NOMO-1 (cell line): ENCODE data around the gene TM4SF20.
A peak's percentile ranks its signal among the peaks of the same experiment; 100 is the strongest.

ENCODE experiments used
- DNase-seq, 2 experiments: peaks; one replicate each; lab custom pipeline; 2025; ENCODE audit not compliant: unreplicated experiment in 2 of 2; lab: John Stamatoyannopoulos, UW

The TM4SF20 gene, protein sequence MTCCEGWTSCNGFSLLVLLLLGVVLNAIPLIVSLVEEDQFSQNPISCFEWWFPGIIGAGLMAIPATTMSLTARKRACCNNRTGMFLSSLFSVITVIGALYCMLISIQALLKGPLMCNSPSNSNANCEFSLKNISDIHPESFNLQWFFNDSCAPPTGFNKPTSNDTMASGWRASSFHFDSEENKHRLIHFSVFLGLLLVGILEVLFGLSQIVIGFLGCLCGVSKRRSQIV

DNA sequence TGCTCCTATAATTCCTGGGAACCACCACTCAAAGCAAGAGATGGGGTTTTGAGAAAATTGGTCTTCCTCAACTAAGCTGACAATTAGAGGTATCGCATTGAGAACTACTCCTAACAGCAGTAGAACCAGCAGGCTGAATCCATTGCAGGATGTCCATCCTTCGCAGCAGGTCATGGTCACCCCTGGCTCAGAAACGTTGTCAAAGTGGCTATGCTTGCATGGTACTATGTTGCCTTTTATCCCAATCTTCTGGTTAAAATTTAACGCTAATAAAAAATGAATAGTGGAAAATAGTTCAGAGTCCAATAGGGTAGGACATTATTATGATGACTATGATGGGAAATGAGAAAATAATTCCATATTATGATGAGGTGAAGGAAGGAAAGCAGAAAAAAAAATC is at the start of gene TM4SF20:
Gene TM4SF20, minus strand, starts transcription at position 212 of the 400 bp plus-strand sequence. Its CDS starts 38 bp downstream, at position 174.
- DNase-seq: no peak

DNA sequence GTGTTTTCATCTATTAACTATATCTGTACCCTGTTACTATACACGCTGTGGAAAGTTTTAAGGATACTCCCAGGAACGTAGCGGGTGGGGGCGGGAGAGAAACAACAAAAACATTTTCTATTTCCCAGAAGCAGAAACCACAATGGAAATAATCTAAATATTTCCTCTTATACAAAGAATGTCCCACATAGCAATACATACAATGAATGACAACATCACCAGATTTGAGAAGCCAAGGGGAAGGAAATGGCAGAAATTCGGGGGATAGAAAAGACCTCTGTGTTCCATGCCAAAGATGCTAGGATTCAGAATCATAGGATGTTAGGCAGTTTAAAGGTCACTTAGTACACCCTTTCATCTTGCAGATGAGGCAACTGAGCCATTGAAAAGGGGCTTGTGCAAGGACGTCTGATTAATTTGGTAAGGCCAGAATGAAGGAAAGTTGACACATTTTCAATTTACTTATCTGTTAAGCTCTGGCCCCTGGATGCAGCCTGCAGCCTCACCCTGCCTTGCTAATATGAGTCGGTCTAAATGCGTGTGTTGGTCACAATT is 49.7 kb upstream of the TM4SF20 start:
- no peak for DNase-seq

DNA sequence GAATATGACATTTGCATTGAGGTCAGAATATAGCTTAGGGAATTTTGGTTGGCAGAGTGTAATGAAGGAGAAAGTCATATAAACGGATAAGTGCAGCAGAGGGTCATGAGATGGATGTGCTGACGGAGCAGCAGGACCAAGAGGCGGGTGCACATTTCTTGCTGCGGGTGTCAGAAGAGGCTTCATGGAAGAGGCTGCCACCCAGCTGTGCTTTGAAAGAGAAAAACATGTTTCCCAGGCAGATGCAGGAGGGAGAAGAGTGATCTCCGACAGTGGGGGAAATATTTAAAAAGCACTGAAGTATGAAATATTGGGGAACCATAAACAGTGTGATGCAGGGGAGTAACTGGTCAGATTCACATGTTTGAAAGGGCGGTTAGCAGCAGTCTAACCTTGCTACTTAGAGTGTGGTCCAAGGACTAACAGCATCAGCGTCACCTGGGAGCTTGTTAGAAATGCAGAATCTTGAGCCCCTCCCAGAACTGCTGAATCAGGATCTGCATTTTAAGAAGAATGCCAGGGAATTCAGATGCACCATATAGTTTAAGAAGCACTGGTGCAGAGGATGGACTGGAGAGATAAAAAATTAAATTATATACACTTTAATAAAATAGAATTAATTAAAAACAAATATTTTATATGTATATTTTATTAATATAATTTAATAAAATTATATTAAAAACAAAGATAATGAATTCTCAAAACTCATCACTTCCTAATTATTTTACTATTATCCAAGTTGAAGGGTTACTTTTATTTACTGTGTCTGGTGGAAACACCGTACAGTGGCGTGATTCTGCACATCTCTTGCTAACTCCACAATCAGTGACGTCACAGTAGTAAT is 44.8 kb upstream of the TM4SF20 start:
- DNase-seq: no peak

DNA sequence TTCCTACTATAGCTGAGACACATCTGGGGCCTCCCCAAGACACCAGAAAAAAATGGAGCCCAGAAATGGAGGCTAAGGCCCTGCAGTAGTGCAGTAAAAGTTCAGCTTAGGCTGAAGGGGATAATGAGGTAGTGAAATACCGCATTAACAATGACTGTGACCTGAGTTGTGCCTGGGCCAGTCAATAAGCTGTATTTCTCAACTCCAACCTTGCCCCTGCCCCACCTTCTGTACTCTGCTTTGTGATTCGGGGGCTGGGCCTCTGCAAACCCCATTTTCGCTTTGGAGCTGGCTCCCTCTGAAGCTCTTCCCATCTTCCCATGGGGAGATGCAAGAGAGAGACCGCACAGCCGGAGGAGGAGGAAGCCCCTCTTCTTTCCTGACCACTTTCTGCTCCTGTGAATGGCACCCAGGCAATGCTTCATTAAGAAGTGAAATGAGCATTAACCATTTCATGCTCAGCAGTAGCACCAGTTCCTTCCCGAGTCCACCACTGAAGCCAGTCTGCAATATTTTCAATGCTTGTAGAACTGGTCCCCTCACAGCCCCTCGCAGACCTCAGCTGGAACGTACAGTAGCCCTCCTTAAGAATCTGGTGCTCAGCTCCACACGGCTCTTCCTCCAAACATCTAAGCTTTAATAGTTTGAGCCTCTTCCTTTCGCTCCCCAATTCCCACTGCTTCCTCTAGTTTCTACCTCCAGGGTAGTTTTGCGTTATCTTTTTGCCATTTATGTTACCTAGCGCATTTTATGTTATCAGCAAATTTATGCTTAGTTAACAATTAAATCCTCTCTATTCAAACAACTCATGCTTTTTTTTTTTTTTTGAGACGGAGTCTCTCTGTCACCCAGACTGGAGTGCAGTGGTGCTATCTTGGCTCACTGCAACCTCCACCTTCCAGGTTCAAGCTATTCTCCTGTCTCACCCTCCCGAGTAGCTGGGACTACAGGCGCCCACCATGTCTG is 41.3 kb upstream of the TM4SF20 start:
- no peak for DNase-seq

DNA sequence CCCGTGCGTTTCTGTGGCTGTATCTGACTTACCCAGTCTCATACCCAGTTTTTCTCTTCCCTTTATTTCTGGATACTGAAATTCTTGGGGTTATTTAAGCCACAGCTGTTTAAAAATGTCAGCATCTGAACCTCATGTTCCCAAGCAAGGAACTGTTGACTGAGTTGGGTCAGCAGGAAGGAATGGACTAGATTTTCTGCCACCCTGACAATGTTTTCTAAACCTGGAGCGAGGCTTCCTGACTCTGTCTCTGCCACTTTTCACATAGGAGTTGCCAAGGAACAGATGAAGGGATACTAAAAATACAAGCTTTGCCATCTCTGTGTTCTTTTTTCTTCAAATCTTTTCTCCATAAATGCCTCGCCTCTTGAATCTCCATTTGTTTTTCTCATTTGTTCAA is 37.6 kb upstream of the TM4SF20 start:
- no peak for DNase-seq

DNA sequence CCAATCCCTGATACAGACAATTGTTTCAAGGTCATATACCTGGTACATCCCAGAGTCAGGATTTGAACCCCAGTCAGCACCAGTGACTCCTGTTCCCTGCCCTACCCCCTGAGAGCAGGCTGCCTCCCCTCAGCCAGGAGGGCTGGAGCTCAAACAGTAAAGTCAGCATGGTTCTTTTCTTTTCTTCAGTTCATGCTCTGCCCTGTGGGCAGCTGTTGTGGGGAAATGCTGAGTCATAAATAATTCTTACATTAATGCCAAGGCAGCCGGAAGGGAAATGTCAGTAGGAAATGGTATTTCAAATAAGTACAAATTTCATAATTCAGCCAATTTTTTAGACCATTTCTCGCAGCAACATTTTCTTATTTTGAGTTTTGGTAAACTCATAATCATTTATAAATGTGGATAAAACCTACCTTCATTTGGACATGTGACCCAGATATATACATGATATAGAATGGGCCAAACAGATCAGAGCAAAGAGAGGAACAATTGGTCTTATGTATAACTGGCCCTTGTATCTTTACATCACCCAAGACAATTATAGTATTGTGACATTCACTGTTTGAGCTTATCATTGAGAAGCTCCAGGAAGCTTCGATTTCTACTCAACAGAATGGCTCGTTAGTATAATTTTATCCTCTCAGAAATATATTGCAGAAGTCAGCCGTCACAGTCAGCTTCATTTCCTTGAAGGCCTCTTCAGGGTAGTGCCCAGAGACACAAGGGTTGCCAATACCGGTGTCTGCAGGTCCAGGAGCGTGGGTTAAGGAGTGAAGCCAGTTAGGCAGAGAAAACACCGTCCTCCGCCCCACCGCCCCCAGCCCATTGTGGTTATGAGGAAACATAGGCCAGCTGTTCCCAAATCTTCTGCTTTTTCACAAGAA is 36.7 kb upstream of the TM4SF20 start:
- peak; percentile 74 to 94 for DNase-seq

DNA sequence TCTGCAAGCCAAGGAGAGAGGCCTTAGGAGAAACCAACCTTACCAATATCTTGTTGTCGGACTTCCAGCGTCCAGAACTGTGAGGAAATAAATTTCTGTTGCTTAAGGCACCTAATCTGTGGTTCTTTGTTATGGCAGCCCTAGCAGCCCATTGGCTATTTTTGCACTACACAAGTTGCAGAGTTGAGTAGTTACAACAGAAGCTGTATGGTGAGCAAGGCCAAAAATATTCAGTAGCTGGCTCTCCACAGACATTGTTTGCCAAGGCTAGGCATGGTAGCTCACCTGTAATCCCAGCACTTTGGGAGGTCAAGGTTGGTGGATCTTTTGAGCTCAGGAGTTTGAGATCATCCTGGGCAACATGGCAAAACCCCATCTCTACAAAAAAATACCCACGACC is 35.7 kb upstream of the TM4SF20 start:
- peak; percentile 27 to 65 for DNase-seq

DNA sequence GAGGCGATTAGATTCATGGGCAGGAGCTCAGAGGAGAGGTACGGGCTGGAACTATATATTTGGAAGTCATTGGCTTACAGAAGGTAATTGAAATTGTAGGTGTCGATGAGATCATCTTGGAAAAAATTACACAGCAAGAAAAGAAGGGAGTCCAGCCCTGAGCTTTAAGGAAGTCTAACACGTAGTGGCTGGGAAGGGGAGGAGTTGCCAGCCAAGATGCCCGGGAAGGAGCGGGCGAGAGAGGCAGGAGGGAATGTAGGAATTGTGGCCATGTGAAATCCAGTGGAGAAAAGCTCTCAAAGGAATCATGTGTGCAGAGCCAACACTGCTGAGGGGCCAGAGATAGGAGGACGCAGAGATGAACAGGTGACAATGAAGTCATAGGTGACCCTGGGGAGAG is 34.3 kb upstream of the TM4SF20 start:
- no peak for DNase-seq

DNA sequence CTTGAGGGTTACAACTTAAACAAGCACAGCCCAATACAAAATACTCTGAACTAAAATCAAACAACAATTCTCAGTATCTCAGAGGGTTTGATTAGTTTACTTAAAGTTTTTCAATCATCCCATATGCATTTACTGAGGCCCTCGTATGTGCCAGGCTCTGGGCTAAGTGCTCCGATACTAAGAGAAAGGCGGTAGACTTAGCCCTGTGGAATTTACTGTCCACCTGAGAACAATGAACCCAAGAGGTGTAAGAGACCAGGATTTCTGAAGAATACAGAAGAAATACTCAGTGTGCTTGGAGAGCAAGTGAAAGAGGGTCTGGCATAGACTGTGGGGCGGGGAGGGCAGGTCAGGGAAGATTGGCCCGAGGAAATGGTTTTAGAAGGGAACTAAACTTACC is 33.8 kb upstream of the TM4SF20 start:
- DNase-seq: no peak

DNA sequence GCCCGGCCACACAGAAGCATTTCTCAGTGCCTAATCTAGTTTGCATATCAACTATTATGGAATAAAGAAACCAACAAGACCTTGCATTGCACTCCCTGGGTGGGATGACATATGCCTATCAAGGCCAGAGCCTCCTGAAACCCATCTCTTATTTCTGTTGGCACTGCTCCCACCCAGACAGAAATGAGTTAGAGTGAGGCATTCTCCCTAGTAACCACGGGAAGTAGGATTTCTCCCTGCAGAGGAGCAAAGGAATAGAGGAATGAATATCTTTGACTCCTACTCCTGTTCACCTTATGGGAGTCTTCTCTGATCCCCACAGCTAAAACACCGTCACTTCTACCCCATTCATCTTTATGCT is 32.9 kb upstream of the TM4SF20 start:
- no peak for DNase-seq

DNA sequence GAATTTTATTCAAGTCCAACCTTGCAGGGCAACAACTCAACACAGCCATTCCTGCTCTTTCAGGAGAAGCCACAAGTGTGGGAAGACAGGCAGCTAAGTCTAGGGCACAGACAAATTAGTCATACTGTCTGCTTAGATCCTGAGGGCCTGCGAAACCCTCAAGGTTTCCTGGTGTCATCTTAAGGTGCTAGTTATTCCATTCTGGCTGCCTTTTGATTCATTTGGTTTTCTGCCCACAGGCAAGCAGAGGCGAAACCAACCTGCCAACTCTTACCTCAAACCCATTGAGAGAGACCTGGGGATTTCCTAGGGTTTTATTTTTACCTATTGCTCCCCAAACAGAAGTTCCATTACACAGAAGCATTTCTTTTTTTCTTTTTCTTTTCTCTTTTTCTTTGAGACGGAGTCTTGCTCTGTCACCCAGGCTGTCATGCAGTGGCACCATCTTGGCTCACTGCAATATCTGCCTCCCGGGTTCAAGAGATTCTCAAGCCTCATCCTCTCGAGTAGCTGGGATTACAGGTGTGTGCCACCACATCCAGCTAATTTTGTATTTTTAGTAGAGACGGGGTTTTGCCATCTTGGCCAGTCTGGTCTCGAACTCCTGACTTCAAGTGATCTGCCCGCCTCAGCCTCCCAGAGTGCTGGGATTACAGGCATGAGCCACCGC is 32.3 kb upstream of the TM4SF20 start:
- no peak for DNase-seq

DNA sequence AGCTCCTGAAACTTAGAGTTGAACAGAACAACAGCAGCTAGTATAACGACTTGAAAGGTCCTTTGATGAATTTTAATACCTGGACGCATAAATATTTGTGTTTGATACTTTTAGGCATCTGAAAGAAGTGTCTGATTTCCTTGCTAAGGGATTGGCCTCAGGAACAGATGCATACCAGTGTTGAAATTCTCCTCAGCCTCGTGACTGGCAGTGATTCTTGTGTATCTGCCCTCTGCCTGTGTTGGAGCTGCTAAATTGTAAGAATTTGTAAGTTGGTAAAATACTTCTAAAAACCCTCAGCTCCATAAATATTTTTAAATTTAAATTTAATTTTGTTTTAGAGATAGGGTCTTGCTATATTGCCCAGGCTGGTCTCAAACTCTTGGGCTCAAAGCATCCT is 31.1 kb upstream of the TM4SF20 start:
- DNase-seq: no peak

DNA sequence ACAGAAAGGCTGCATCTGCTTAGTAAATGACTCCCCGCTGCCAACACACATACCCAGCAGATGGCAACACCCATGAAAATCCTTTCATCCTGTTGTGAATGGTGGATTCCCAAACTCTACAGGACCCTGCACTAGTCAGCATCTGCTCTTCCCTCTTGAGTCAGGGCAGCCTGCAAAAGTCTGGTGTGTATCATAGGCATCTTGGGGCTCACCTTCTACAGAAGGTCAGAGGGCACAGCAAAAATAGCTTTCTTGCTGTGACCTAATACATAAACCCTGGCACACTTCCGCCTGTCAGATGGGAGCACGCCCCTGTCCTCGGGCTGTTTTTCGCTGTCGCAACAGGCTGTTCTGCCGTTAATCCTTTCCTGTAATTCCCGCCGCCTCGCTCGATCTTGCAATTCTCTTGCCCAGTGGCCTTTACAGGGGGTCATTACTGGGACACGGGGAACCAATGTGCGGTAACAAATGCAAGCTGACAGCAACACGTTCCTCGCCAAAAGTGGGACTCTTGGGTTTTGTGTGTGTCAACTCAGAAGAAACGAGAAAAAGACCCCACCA is 28.6 kb upstream of the TM4SF20 start:
- peak; percentile 87 to 89 for DNase-seq

DNA sequence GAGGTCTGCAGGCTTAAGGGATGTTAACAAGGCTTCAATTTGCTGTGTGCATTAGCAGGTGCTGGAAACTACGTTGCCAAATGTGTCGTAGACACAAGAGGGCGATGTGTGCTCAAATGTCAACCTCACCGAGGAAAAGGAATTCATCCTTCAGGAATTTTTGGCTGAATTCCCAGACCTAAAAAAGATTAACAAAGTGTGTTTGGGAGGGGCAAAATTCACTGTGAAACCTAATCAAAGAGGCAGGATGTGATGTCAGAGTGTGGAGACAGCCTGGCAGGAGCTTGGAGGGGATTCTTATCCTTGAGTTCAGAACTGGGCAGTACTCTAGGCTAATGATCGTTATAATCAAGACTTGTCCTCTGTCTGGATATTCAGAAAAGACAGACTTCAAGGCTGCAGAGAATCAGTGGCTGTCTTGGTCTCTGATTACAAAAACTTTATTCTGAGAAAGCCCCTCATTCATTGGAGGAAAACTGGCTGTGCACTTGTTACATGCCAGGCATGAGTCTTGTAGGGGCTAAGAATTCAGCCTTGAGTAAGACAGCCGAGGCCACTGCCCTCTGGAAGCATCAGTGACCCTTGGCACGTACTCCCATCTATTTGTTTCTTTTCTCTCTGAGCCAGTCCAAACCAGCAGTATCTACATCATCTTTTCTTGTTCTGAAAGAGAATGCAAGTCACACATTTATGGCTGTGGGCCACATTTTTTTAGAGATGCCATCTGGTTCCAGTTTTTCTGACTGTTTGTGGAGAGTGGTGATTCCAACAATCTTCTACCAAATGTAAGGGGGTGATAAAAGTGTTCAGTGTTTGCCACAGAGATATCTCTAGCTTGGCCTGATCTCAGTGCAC is 27.3 kb upstream of the TM4SF20 start:
- no peak for DNase-seq

DNA sequence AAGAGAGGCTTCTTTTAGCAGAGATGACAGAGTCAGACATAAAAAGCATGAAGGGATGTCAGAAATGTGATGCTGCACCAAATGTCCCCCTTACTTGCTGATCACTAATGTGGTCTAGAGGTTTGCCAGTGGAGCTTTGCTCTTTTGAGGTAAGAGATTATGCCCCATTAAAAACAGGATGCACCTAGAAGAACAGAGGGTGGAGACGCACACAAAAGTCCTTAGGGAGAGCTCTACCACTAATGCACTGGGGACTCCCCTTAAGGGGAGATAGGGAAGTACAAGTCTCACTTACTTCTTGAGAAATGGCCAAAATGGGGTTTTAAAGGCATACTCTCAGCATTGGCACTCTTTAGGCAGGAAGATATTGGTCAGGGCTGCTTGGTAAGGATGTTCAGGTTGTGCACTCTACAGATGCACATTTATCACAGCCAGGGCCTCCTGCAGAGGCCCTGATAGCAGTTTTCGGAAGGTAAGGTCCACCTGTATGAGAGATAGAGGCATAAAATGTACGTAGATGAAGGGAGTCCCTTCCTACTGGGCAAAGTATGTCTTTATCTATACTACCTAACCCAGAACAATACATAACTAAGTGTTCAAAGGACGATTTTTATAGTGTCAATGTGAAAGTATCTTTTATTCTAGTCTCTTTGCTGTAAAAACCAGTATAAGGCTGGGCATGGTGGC is 25.6 kb upstream of the TM4SF20 start:
- peak in 1 of 2 experiments; percentile 28 for DNase-seq

DNA sequence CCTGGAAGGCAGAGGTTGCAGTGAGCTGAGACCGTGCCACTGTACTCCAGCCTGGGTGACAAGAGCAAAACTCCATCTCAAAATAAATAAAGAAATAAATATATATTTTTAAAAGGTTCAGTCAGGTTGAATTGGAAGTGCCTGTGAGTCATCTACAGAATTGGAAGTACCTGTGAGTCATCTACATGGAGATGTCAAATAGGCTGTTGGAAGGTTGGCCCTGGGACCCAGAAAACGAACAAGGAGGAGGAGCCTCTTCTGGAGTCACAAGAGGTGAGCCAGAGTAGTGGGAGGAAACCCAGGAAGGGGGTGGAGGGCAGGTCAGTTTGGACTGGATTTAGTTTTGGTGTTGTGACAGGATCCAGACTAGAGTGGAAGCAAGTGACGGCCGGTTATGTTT is 23.9 kb upstream of the TM4SF20 start:
- no peak for DNase-seq

DNA sequence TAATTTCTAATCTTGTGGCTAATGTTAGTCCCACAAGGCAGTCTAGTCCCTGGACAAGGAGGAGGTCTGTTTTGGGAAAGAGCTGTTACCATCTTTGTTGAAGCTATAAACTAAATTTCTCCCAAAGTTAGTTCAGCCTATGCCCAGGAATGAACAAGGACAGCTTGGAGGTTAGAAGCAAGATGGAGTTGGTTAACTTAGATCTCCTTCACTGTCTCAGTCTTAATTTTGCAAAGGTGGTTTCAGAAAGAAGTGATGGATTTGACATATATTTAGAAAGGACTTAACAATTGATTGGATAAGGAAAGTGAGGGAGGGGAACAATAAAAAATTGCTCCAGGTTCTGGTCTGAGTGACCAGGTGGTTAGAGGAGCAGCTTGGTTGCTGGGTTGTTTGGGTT is 23.2 kb upstream of the TM4SF20 start:
- DNase-seq: no peak

DNA sequence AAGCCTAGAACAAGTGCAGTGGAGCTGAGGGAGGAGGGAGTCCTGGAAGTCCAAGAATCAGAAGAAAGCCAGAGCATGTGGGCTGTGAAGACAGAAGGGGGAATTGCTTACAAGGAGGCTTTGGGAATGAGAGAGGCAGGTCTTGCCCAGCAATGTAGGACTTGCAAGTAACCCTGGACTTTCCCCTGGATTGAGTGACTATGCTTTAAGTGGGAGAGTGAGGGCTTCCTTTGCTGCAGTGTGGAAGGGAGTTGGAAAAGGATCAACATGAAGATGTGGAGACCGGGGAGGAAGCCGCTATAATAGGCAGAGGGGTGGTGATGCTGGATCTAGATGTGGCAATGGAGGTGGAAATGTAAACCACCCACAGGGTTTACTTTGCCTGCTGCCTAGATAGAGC is 22.4 kb upstream of the TM4SF20 start:
- no peak for DNase-seq
